ENCODE results near the gene MAGEA6. TPM values are rescaled to one million over a fixed set of nuclear protein-coding genes. Genes with fewer than 3 reads are reported as not detected.
"Not testable (repeated sequence)": the region's sequence is repeated elsewhere in the genome, so short reads cannot be mapped to it uniquely, and the experiment has no call there.

The MAGEA6 gene, protein sequence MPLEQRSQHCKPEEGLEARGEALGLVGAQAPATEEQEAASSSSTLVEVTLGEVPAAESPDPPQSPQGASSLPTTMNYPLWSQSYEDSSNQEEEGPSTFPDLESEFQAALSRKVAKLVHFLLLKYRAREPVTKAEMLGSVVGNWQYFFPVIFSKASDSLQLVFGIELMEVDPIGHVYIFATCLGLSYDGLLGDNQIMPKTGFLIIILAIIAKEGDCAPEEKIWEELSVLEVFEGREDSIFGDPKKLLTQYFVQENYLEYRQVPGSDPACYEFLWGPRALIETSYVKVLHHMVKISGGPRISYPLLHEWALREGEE
- total RNA-seq = not detected

- DNase-seq = not testable (repeated sequence)
These were observed at the start of gene MAGEA6 for GRCh38 chrX:152769549-152770289. MAGEA6 (minus strand) TSS chrX:152769689; CDS start chrX:152767650, 2,039 bp downstream.

- no peak for DNase-seq
These were observed 49.8 kb upstream of the MAGEA6 start for GRCh38 chrX:152819266-152819665.

GRCh38 chrX:152818356-152818755 is 48.9 kb upstream of the MAGEA6 start:
- no peak for DNase-seq

DNA sequence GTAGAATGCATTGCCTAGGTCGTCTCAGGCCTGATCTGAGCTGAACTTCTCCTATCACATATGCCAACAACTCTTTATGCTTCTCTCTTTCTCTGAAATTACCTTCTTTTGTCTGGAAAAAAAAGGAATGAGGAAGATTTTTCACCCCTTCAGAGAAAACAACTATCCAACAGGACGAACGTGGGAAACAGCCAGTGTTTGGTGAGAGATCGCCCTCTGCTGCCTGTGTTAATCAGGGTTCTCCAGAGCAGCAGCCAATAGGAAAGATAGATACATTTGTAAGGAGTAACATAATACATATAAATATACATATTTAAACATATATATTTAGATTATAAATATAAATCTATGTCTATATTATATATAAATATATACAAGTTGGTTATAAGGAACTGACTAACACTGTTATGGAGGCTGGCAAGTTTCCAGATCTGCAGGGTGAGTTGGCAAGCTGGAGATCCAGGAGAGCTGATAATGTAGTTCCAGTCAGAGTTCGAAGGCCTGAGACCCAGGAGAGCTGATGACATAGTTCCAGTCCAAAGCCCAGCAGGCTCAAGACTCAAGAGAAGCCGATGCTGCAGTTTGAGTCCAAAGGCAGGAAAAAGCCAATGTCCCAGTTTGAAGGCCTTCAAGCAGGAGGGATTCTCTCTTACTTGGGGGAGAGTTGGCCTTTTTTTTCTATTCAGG is 47.7 kb upstream of the MAGEA6 start:
- no peak for DNase-seq

DNA sequence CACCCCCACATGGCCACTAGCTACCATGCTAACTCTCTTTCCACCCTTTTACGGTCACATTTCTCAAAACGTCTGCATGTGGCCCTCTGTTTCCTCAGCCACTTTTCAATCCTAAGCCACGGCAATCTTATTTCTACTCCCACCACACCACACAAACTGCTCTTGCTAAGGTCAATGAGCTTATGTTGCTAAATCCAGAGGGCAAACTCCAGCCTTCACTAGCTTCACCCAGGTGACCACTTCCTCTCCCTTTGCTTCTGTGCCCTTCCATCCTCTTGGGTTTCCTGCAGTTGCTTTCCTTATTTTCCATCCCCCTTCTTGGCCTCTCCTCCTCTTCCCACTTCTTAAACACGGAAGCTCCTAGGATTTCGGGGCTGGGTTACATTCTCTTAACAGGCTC is 44.6 kb upstream of the MAGEA6 start:
- DNase-seq = no peak

GRCh38 chrX:152813206-152813605 is 43.7 kb upstream of the MAGEA6 start:
- DNase-seq = no peak

- DNase-seq = no peak
These were observed 40.9 kb upstream of the MAGEA6 start for GRCh38 chrX:152810403-152810802.

- no peak for DNase-seq
These were observed 36.5 kb upstream of the MAGEA6 start for GRCh38 chrX:152806035-152806434.

- DNase-seq = no peak
These were observed 29.5 kb upstream of the MAGEA6 start for GRCh38 chrX:152798945-152799344.

- not testable (repeated sequence) for DNase-seq
These were observed 17.6 kb upstream of the MAGEA6 start for GRCh38 chrX:152787062-152787461.

DNA sequence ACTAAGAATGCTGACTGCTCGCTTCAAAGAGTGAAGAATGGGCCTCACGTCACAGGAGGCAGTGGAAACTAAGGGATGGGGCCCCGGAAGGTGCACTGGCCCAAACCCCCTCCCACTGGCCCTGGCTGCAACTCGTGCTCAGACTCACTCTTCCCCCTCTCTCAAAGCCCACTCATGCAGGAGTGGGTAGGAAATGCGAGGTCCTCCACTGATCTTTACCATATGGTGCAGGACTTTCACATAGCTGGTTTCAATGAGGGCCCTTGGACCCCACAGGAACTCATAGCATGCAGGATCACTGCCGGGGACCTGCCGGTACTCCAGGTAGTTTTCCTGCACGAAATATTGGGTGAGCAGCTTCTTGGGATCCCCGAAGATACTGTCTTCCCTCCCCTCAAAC is 2.9 kb downstream of the MAGEA6 start:
- DNase-seq = not testable (repeated sequence)

DNA sequence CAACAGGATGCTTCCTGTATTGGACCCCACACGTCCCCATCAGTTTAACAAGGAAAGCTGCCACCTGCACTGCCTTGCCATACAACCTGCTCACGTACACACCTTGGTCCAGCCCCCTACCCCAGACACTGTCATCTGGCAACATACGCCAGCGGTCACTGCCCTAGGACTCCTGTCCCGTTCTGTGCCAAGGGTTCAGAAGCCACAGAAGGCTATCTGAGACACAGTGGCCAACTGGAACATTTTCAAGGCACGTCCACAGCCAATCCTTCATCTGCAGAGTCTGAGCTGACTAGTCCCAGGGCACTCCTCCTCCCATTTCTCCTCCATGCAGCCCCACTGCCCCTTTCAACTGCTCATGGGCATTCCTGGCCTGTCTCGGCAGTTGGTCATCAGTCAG is 7.9 kb downstream of the MAGEA6 start:
- DNase-seq = not testable (repeated sequence)

- not testable (repeated sequence) for DNase-seq
These were observed 9.9 kb downstream of the MAGEA6 start for GRCh38 chrX:152759544-152759943.

DNA sequence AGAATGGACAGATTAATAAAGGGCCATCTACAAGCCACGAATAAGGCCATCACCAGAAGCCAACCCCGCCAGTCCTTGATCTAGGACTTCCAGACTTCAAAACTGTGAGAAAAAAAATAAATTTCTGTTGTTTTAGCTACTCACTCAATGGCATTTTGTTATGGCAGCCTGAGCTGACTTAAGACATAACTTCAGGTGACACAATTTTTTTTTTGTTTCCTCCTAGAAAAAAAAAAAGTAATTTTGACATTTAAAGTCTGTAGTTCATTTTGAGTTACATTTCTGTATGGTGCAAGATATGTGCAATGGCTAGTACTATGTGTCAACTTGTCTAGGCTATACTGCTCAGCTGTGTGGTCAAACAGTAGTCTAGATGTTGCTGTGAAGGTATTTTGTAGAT is 10.6 kb downstream of the MAGEA6 start, which contains the start of gene CSAG3:
Gene CSAG3, plus strand, starts transcription at position 301 of the 400 bp plus-strand sequence.
- DNase-seq = not testable (repeated sequence)

GRCh38 chrX:152754871-152755270 is 14.6 kb downstream of the MAGEA6 start:
- DNase-seq = not testable (repeated sequence)

DNA sequence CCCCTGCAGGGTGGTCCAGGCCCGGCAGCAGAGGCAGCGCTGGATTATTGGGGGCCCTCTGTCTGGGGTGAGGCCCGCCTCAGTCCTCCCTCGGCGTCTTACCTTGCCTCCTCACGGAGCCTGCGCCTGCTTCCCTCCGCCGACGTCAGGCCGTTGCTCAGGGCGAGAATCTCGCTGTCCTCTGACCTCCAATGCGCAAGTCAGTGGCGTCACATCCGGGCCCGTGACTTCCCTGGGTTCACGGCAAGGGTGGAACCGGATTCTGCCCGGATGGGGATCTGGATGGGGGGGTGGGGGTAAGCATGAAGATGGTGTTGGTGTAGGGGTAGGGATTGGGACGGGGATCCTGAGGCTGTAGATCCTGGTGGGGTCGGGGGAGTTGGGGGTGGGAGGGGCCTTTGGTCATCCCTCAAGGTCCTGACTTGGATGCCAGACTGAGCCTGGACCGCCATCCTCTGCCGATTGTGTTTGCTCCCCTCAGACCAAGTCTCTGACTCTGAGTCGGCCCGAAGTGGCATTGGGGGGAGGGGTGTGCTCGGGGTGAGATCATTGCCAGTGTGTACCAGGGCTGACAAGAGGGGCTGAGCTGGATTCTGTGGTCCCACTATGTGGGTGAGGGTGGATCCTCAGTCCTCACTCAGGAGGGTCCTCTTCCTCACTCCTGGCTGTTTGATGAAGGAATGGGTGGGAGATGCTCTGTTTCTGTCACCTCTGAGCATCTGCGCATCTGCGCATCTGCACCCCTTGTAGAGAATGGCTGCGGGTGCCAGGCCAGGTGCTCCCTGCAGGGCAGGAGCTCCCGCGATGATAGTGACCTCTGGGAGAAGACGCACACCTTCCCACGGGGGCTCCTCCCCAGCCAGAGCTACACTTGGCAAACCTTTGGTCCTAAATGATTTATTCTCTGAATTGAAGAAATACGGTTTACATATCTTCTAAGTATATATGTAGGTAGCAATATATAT is 15.5 kb downstream of the MAGEA6 start, which contains the start of gene MAGEA2:
Gene MAGEA2, minus strand, starts transcription at position 157 of the 965 bp plus-strand sequence. CDS start 2,479 bp downstream, outside the sequence.
- not testable (repeated sequence) for DNase-seq

GRCh38 chrX:152738560-152738959 is 30.9 kb downstream of the MAGEA6 start:
- DNase-seq = no peak

- not testable (repeated sequence) for DNase-seq
These were observed 33.0 kb downstream of the MAGEA6 start for GRCh38 chrX:152736528-152736927.

GRCh38 chrX:152735860-152736511 is 33.5 kb downstream of the MAGEA6 start:
- DNase-seq = no peak

GRCh38 chrX:152735101-152735500 is 34.4 kb downstream of the MAGEA6 start:
- no peak for DNase-seq

All from occipital lobe (tissue), 2 donors.